ENCODE measurements around the gene C3orf22.

DNA sequence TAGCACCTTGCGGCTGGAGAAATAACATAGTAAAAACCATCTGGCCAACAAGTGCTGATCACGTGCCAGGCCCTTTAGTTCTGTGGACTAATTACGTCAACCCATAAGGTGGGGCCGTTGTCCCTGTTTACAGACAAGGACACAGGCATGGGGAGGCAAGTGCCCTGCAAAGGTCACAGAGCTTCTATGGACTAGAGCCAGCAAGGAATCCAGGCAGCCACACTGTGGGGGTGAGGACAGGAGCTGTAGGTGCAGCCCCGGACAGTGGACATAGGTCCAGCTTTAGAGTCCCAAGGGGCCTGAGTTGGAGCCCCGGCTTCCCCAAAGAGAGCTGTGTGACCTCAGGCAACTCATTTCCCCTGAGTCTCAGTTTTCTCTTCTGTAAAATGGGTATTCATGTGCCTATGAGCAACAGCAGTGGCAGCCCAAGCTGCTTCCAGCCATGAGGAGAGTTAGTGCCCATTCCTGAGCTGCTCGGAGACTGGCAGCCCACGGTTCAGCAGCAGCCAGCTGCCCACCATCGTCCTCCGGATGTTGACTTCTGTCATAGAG lies 20.9 kb downstream of the C3orf22 start:
- TF ChIP-seq, protein P1, sequence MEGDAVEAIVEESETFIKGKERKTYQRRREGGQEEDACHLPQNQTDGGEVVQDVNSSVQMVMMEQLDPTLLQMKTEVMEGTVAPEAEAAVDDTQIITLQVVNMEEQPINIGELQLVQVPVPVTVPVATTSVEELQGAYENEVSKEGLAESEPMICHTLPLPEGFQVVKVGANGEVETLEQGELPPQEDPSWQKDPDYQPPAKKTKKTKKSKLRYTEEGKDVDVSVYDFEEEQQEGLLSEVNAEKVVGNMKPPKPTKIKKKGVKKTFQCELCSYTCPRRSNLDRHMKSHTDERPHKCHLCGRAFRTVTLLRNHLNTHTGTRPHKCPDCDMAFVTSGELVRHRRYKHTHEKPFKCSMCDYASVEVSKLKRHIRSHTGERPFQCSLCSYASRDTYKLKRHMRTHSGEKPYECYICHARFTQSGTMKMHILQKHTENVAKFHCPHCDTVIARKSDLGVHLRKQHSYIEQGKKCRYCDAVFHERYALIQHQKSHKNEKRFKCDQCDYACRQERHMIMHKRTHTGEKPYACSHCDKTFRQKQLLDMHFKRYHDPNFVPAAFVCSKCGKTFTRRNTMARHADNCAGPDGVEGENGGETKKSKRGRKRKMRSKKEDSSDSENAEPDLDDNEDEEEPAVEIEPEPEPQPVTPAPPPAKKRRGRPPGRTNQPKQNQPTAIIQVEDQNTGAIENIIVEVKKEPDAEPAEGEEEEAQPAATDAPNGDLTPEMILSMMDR (conservative IDR thresholded peaks at IDR 0.05) = no peak
- TF ChIP-seq EZH2 (IDR thresholded peaks at IDR 0.05; ENCODE audit: low read depth) = no peak
